Measurements from ENCODE around the gene TRIM38.

The TRIM38 gene

DNA sequence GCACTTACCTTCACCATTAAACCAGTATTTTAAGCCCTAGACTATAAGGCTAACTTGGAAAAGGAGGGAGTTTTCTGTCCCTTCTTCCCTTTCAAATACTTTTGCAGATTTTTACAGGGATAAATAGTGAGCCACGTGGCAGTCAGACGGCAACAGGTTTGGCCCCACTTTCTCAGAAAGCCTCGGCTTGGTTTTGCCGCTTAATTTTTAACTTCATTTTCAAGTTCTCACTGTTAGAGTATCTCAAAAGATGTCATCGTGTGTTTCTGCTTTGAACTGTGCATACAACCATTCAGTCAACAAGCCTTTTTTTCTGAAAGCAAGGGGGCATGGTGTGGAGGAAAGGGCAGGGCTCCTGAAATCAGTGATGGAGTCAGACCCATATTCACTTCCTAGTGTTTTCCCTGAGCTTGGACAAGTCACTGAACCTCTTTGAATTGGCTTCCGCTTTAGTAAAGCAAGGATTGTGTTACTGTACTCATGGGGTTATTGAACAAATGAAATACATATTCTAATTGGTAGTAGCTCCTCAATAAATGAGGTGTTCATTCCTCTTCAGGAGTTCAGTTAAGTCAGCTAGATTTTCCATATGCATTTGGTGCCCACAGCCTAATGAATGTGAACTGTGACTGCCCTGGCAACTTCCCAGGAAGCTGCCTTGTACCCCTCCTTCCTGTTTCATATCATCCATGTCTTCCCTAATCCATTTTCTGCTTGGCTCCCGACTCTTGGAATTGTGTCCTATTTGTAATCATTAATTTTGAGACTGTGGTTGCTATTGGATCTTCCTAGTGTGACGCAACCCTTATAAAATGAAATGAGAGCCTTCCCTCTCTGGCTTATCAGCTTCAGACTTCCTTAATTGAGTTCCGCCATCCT lies 31.8 kb upstream of the TRIM38 start, which contains the start of gene SLC17A2:
Gene SLC17A2, minus strand, starts transcription at position 160 of the 879 bp plus-strand sequence. CDS start 4,895 bp downstream, outside the sequence.
- Histone ChIP-seq H3K9me3 (ENCODE audit: insufficient read depth, low read depth, low read length) (no peaks in the 10 kb centered on the region), H3K36me3 (ENCODE audit: insufficient read depth, low read length) (no peaks in the 10 kb centered on the region), H3K9ac (ENCODE audit: low read depth, low read length, poor library complexity, severe bottlenecking) (no peak within 1 kb of the TSS), H3K27me3 (ENCODE audit: insufficient read depth, low read length, poor library complexity, severe bottlenecking) (peaks cover 13% of the 10 kb centered on the region), H3K9me2 (replicated peaks; ENCODE audit: low read depth, low read length) (no peaks in the 10 kb centered on the region), H3K4me2 (ENCODE audit: low read depth, low read length, poor library complexity, severe bottlenecking) (no peak within 1 kb of the TSS), H3F3A (ENCODE audit: low read depth) (no peaks in the 10 kb centered on the region), H4K20me1 (ENCODE audit: insufficient read depth, low read length, poor library complexity, severe bottlenecking) (no peaks in the 10 kb centered on the region), H2AFZ (ENCODE audit: low read length) (no peak within 1 kb of the TSS), H3K4me1 (ENCODE audit: insufficient read depth, low read length, poor library complexity, severe bottlenecking) (peaks cover 7% of the 10 kb centered on the region), H3K79me2 (ENCODE audit: insufficient read depth, low read length) (no peaks in the 10 kb centered on the region), H3K4me3 (ENCODE audit: low read length, poor library complexity, severe bottlenecking) (no peak within 1 kb of the TSS)
- no peak for TF ChIP-seq EZH2phosphoT487 (IDR thresholded peaks at IDR 0.05; ENCODE audit: borderline replicate concordance)
- TF ChIP-seq, protein P1, sequence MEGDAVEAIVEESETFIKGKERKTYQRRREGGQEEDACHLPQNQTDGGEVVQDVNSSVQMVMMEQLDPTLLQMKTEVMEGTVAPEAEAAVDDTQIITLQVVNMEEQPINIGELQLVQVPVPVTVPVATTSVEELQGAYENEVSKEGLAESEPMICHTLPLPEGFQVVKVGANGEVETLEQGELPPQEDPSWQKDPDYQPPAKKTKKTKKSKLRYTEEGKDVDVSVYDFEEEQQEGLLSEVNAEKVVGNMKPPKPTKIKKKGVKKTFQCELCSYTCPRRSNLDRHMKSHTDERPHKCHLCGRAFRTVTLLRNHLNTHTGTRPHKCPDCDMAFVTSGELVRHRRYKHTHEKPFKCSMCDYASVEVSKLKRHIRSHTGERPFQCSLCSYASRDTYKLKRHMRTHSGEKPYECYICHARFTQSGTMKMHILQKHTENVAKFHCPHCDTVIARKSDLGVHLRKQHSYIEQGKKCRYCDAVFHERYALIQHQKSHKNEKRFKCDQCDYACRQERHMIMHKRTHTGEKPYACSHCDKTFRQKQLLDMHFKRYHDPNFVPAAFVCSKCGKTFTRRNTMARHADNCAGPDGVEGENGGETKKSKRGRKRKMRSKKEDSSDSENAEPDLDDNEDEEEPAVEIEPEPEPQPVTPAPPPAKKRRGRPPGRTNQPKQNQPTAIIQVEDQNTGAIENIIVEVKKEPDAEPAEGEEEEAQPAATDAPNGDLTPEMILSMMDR (conservative IDR thresholded peaks at IDR 0.05; ENCODE audit: low read length) = no peak

DNA sequence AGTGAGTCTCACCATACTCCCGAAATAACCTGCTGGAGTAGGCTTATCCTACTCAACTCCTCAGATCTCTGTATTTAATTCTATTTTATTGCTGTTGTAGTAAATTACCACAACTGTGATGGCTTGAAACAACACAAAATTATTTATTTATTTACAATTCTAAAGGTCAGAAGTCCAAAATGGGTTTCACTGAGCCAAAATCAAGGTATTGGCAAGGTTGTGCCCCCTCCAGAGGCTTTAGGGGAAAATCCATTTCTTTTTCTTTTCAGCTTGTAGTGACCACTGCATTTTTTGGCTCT lies 31.2 kb upstream of the TRIM38 start:
- no peaks in the 10 kb centered on the region for H3F3A ChIP-seq (ENCODE audit: low read depth)
- H3K9me2 ChIP-seq (replicated peaks; ENCODE audit: low read depth, low read length) = no peaks in the 10 kb centered on the region
- TF ChIP-seq EZH2phosphoT487 (IDR thresholded peaks at IDR 0.05; ENCODE audit: borderline replicate concordance) = no peak
- TF ChIP-seq, protein P1 (conservative IDR thresholded peaks at IDR 0.05; ENCODE audit: low read length) = no peak
- no peak overlapping the region for H3K9ac ChIP-seq (ENCODE audit: low read depth, low read length, poor library complexity, severe bottlenecking)
- H4K20me1 ChIP-seq (ENCODE audit: insufficient read depth, low read length, poor library complexity, severe bottlenecking) = no peaks in the 10 kb centered on the region
- no peaks in the 10 kb centered on the region for H3K79me2 ChIP-seq (ENCODE audit: insufficient read depth, low read length)
- no peak overlapping the region for H3K4me2 ChIP-seq (ENCODE audit: low read depth, low read length, poor library complexity, severe bottlenecking)
- H2AFZ ChIP-seq (ENCODE audit: low read length) = no peak overlapping the region
- peaks cover 7% of the 10 kb centered on the region for H3K4me1 ChIP-seq (ENCODE audit: insufficient read depth, low read length, poor library complexity, severe bottlenecking)
- H3K4me3 ChIP-seq (ENCODE audit: low read length, poor library complexity, severe bottlenecking) = no peak overlapping the region
- H3K36me3 ChIP-seq (ENCODE audit: insufficient read depth, low read length) = no peaks in the 10 kb centered on the region
- H3K9me3 ChIP-seq (ENCODE audit: insufficient read depth, low read depth, low read length) = no peaks in the 10 kb centered on the region
- peaks cover 13% of the 10 kb centered on the region for H3K27me3 ChIP-seq (ENCODE audit: insufficient read depth, low read length, poor library complexity, severe bottlenecking)

DNA sequence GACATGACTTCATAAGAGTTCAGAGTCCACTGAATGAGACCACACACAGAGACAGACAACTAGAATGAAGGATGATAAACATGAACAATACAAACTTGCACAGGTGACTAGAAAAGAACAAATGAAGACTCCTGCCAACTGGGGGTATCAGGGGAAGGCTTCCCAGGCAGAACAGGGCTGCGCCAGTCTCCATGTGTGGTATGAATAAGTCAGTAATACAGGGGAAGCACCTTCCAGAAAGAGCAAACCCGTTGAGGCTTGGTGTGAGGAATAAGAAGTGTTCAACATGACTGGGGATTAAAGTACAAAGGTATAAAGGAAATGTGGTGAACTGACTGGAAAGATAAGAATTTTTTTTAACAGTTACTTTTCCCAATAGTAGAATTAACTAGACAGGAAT lies 28.4 kb upstream of the TRIM38 start:
- Histone ChIP-seq H3K27me3 (ENCODE audit: insufficient read depth, low read length, poor library complexity, severe bottlenecking) (no peaks in the 10 kb centered on the region), H3K79me2 (ENCODE audit: insufficient read depth, low read length) (no peaks in the 10 kb centered on the region), H3K4me2 (ENCODE audit: low read depth, low read length, poor library complexity, severe bottlenecking) (no peak overlapping the region), H3K4me3 (ENCODE audit: low read length, poor library complexity, severe bottlenecking) (no peak overlapping the region), H3K4me1 (ENCODE audit: insufficient read depth, low read length, poor library complexity, severe bottlenecking) (peaks cover 7% of the 10 kb centered on the region), H3K9me3 (ENCODE audit: insufficient read depth, low read depth, low read length) (no peaks in the 10 kb centered on the region), H3K36me3 (ENCODE audit: insufficient read depth, low read length) (no peaks in the 10 kb centered on the region), H4K20me1 (ENCODE audit: insufficient read depth, low read length, poor library complexity, severe bottlenecking) (no peaks in the 10 kb centered on the region), H3K9me2 (replicated peaks; ENCODE audit: low read depth, low read length) (no peaks in the 10 kb centered on the region), H3K9ac (ENCODE audit: low read depth, low read length, poor library complexity, severe bottlenecking) (no peak overlapping the region), H2AFZ (ENCODE audit: low read length) (no peak overlapping the region), H3F3A (ENCODE audit: low read depth) (no peaks in the 10 kb centered on the region)
- TF ChIP-seq, protein P1 (conservative IDR thresholded peaks at IDR 0.05; ENCODE audit: low read length) = no peak
- no peak for TF ChIP-seq EZH2phosphoT487 (IDR thresholded peaks at IDR 0.05; ENCODE audit: borderline replicate concordance)

All from Loucy (cell line).